HG02588 (cell line): ENCODE results near the gene KCNG1.
"Not testable (repeated sequence)": the region's sequence is repeated elsewhere in the genome, so short reads cannot be mapped to it uniquely, and the experiment has no call there.

ENCODE experiments used
- ATAC-seq: cut with Tn5 transposase; IDR thresholded peaks from one replicate; pipeline ENCODE4 v1.9.1; 2021; ENCODE audit warnings: mild to moderate bottlenecking, moderate library complexity; ENCODE audit not compliant: unreplicated experiment

Gene KCNG1

DNA sequence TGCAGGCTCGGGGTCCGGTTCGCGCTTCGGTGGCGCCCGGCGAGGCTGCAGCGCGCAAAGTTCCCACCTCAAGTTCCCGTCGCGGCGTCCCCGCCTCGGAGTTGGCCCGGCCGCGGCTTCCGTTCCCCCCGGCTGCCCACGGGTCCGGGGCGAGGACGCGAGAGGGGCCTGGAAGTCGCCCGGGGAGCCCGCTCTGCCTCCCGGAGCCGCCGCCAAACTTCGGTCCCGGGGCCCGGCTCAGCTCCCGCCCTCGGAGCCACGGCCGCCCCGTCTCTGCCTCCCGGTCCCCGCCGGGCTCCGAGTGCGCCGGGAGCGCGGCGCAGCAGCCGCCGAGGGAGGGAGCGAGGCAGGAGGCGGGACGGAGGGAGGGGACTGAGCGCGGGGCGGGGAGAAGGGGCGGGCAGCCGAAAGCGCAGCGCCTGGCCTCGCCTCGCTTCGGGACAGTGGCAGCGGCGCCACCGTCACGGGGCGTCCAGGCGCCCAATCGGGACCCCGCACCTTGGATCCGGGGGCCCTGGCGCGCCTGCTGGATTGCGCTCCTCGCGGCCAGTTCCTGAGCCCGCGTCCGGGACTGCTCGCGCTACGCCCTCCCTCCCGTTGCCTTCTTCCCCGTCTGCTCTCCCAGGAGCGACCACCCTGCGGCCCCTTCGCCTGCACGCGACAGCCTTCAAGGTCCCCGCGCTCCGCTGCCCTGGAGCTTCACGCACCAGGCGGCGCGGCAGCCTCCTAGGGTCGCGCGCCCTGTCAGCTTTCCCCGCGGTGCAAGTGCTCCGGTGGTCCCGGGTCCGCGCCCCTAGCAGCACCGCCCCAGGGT lies at the start of gene KCNG1:
TSS of gene KCNG1 (minus strand) at position 305 of the 814 bp plus-strand sequence. CDS start 12,769 bp downstream, outside the sequence.
- ATAC-seq: no peak

DNA sequence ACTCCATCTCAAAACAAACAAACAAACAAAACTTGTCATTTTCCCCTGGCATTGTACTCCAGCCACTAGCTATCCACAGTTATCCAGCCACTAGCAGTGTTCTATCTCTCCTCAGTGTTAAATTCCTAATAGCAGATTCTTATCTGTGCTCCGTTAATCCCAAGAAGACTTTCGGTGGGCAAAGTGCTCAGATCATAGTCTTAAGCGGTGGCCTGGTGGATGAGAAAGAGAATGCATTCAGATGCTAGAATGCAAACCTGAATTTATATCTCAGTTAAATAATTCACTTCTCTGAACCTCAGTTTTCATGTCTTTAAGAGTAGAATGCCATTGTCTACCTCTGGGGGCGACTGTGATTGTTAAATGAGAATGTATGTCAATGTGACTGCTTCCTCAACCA lies 47.7 kb upstream of the KCNG1 start:
- ATAC-seq: no peak

- ATAC-seq: no peak
Observed at GRCh38 chr20:51067792-51068191, 44.9 kb upstream of the KCNG1 start.

GRCh38 chr20:51065615-51066014 lies 42.7 kb upstream of the KCNG1 start:
- no peak for ATAC-seq

GRCh38 chr20:51064137-51064536 lies 41.2 kb upstream of the KCNG1 start:
- no peak for ATAC-seq

- ATAC-seq: no peak
Observed at GRCh38 chr20:51062065-51062464, 39.2 kb upstream of the KCNG1 start.

- ATAC-seq: no peak
Observed at GRCh38 chr20:51061418-51062045, 38.6 kb upstream of the KCNG1 start.

- no peak for ATAC-seq
Observed at GRCh38 chr20:51060301-51060700, 37.4 kb upstream of the KCNG1 start.

- ATAC-seq: no peak
Observed at GRCh38 chr20:51059862-51060261, 37.0 kb upstream of the KCNG1 start.

GRCh38 chr20:51058017-51058416 lies 35.1 kb upstream of the KCNG1 start:
- no peak for ATAC-seq

DNA sequence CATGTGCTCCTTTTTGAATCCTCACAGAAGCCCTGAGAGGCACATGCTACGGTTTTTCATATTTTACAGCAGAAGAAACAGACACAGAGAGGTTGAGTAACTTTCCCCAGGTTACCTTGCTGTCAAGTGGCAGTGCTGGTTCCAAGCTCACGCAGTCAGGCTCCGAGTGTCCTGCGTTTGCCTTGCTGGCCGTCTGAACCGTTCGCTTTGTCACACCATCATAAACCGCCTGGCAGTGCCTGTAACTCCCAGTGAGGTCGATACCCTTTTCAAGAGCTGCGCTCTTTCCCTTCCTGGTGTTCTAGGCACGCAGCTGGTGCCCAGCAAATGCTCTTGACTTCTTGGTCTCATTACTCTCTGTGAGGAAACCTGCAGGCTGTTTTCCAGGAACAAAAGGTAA lies 31.3 kb upstream of the KCNG1 start:
- ATAC-seq: no peak

- ATAC-seq: no peak
Observed at GRCh38 chr20:51050531-51051075, 27.7 kb upstream of the KCNG1 start.

DNA sequence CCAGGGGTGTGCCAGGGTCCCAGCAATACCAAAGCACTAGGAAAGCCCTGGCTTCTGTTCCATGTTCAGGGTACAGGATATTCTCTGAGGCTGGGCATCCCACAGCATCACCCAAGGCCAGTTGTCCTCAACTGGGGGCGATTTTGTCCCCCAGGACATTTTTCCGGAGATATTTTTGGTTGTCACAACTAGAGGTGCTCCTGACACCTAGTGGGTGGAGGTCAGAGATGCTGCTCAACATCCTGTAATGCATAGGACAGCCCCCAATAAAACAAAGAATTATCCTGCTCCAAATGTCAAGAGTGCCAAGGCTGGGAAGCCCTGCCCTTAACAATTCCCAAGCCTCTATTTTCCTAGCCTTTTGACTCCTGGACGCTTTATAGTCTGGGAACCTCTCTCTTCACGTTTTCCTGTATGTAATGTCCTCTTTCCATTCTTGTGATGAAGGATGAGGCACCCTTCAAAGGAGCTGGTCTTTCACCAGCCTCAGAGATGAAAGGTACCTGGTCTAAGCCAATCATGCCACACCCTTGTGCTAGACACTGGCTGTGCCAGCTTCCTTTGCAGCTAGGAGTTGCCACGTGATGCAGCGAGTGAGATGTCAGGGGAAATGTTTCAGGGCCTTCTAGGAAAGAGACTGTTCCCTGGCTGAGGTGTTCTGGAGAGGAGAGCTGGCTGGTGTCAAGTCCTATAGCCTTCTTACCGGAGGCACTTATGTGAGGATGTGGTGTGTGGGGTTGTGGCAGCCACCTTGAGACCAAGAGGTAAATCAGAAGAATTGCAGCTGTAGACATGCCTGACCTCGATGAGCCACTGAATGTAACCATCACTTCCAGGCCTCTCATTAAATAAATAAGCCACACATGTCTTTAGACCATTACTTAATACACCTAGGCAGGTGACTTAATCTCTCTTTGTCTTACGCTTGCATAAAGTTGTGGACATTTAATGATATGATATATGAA lies 23.4 kb upstream of the KCNG1 start:
- ATAC-seq: no peak

- ATAC-seq: not testable (repeated sequence)
Observed at GRCh38 chr20:51045492-51045891, 22.6 kb upstream of the KCNG1 start.

DNA sequence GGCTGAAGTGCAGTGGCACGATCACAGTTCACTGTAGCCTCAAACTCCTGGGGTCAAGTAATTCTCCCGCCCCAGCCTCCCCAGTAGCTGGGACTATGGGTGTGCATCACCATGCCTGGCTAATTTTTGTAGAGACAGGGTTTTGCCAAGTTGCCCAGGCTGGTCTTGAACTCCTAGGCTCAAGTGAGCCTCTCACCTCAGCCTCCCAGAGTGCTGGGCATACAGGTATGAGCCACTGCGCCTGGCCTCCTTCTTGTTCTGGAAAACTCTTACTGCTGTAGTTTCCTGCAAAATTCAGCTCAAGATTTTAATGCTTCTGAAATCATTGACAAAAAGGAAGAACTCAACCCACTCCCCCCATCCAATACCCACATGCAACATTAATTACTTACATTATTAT lies 21.9 kb upstream of the KCNG1 start:
- ATAC-seq: no peak

DNA sequence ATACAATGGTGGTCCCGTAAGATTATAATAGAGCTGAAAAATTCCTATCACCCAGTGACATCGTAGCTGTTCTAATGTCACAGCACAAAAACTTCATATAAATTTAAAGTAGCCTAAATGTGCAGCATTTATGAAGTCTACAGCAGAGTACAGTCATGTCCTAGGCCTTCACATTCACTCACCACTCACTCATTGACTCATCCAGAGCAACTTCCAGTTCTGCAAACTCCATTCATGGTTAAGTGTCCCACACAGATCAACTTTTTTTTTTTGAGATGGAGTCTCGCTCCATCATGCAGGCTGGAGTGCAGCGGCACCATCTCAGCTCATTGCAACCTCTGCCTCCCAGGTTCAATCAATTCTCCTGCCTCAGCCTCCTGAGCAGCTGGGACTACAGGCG lies 20.9 kb upstream of the KCNG1 start:
- ATAC-seq: no peak

DNA sequence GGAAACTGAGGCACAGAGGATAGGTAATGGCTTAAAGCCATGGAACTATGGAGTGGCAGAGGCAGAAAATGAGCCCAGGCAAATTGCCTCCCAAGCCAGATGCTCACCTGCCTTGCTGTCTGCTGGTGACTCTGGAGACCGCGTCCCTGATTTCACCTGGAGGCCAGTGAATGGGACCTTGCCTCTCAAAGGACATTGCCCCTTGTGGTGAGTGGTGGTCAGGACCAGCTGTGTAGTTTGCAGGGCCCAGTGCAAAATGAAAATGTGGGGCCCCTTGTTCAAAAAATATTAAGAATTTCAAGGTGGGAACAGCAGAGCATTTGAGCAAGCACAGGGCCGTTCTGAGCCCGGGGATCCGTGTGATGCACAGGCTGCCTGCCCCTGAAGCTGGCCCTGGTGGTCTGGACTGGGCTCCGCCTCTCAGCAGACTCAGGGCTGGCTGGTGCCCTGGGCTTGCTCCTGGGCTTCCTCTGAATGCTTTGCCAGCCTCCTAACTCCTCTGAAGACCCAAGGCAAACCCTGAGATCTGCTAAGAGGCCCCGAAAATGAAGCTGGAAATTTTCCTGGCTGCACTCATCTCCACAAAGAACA lies 19.8 kb upstream of the KCNG1 start:
- ATAC-seq: no peak

DNA sequence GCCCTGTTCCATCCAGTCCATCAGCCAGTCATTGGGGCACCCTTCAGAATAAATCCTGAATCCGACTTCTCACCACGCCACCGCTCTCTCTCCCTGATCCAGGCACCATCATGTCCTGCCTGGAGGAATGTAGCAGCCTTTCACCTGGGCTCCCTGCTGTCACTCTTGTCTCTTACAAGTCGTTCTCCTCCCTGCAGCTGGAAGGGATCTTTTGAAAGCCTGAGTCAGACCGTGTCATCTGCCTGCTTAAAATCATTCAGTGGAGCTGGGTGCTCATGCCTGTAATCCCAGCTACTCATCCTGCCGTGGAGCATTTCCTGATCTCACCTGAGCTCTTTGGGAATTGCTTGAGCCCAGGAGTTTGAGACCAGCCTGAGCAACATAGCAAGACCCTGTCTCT lies 19.2 kb upstream of the KCNG1 start:
- no peak for ATAC-seq

GRCh38 chr20:51037532-51038115 lies 14.7 kb upstream of the KCNG1 start:
- no peak for ATAC-seq

- ATAC-seq: no peak
Observed at GRCh38 chr20:51036827-51037531, 14.1 kb upstream of the KCNG1 start.
